ENCODE results near the gene NCKIPSD. TPM values are rescaled to one million over a fixed set of nuclear protein-coding genes. Genes with fewer than 3 reads are reported as not detected.

Gene NCKIPSD
- polyA plus RNA-seq, 3 donors, result 4.2 to 14.8 (median 4.3) TPM

- H3K4me3 ChIP-seq (replicated peaks in 1 of 3; ENCODE audit: low read depth in 2 of 3, low read length in 3 of 3), result no peak overlapping the region
- peaks cover 0 to 2% (median 0%) of the 10 kb centered on the region in 7 donors for H3K9me3 Mint-ChIP-seq
- no peak overlapping the region for H3K4me2 ChIP-seq (replicated peaks; ENCODE audit: extremely low read depth, low read length, poor library complexity, severe bottlenecking)
- peaks cover 0 to 4% (median 3%) of the 10 kb centered on the region in 3 donors for H3K27me3 Mint-ChIP-seq (ENCODE audit: low read depth in 3 of 3)
- H4K20me1 ChIP-seq (ENCODE audit: insufficient read depth, low read length), result peaks cover 16% of the 10 kb centered on the region
- H3K27ac Mint-ChIP-seq, result peak overlapping the region in 1 of 7 donors; percentile 25
- DNase-seq, result no peak
- no peak overlapping the region for H2AFZ ChIP-seq (ENCODE audit: insufficient read depth, low read depth, low read length, poor library complexity, severe bottlenecking)
- peaks cover 63 to 77% of the 10 kb centered on the region in 2 donors for H3K36me3 Mint-ChIP-seq
- no peak overlapping the region for H3K4me3 Mint-ChIP-seq
- H3K9ac ChIP-seq (ENCODE audit: insufficient read depth, low read length, poor library complexity, severe bottlenecking), result no peak overlapping the region
- no peak overlapping the region for H3K27ac ChIP-seq (ENCODE audit: low read depth in 1 of 2, low read length in 2 of 2)
- peaks cover 19% of the 10 kb centered on the region for H3K79me2 ChIP-seq (ENCODE audit: insufficient read depth, low read length)
- TF ChIP-seq CTCF (IDR thresholded peaks at IDR 0.05), result no peak
- peaks cover 15% of the 10 kb centered on the region for H3K4me1 Mint-ChIP-seq
- H3K36me3 ChIP-seq (replicated peaks in 1 of 2; ENCODE audit: control insufficient read depth in 1 of 2, insufficient read depth in 2 of 2, low read length in 2 of 2), result peaks cover 73 to 78% of the 10 kb centered on the region in 2 donors
- no peaks in the 10 kb centered on the region for H3K9me3 ChIP-seq (replicated peaks in 1 of 2; ENCODE audit: control insufficient read depth in 1 of 2, insufficient read depth in 1 of 2, low read length in 2 of 2)
- intact Hi-C loops (cut with micrococcal nuclease), result loop anchor here (10.0 kb wide), 1 partner anchor 166 kb away; a partner anchor contains a TSS
- 95% methylated on average over 11 of the region's 12 CpGs for WGBS (ENCODE audit: insufficient coverage)
- H3K4me1 ChIP-seq (ENCODE audit: control insufficient read depth in 1 of 2, insufficient read depth in 2 of 2, low read length in 2 of 2), result peaks cover 13 to 24% of the 10 kb centered on the region in 2 donors
- H3K27me3 ChIP-seq (ENCODE audit: control insufficient read depth in 2 of 2, insufficient read depth in 2 of 2, low read length in 2 of 2), result no peaks in the 10 kb centered on the region
Observed at GRCh38 chr3:48630833-48631232, 54.9 kb downstream of the NCKIPSD start.

- H3K4me2 ChIP-seq (replicated peaks; ENCODE audit: extremely low read depth, low read length, poor library complexity, severe bottlenecking), result no peak overlapping the region
- intact Hi-C loops (cut with micrococcal nuclease), result loop anchor here (10.0 kb wide), 1 partner anchor 166 kb away; a partner anchor contains a TSS
- H3K4me1 ChIP-seq (ENCODE audit: control insufficient read depth in 1 of 2, insufficient read depth in 2 of 2, low read length in 2 of 2), result peaks cover 11 to 22% of the 10 kb centered on the region in 2 donors
- Mint-ChIP-seq H3K4me1 (peaks cover 14% of the 10 kb centered on the region), H3K36me3 (peaks cover 67 to 81% of the 10 kb centered on the region in 2 donors), H3K4me3 (no peak overlapping the region), H3K9me3 (peaks cover 0 to 3% (median 0%) of the 10 kb centered on the region in 7 donors), H3K27ac (peak overlapping the region in 1 of 7 donors; percentile 51), H3K27me3 (ENCODE audit: low read depth in 3 of 3) (peaks cover 0 to 4% (median 3%) of the 10 kb centered on the region in 3 donors)
- no peak for TF ChIP-seq CTCF (IDR thresholded peaks at IDR 0.05)
- no peak overlapping the region for H2AFZ ChIP-seq (ENCODE audit: insufficient read depth, low read depth, low read length, poor library complexity, severe bottlenecking)
- peaks cover 19% of the 10 kb centered on the region for H3K79me2 ChIP-seq (ENCODE audit: insufficient read depth, low read length)
- no peaks in the 10 kb centered on the region for H3K27me3 ChIP-seq (ENCODE audit: control insufficient read depth in 2 of 2, insufficient read depth in 2 of 2, low read length in 2 of 2)
- H4K20me1 ChIP-seq (ENCODE audit: insufficient read depth, low read length), result peaks cover 16% of the 10 kb centered on the region
- H3K36me3 ChIP-seq (replicated peaks in 1 of 2; ENCODE audit: control insufficient read depth in 1 of 2, insufficient read depth in 2 of 2, low read length in 2 of 2), result peaks cover 77 to 83% of the 10 kb centered on the region in 2 donors
- no peak overlapping the region for H3K4me3 ChIP-seq (replicated peaks in 1 of 3; ENCODE audit: low read depth in 2 of 3, low read length in 3 of 3)
- H3K27ac ChIP-seq (ENCODE audit: low read depth in 1 of 2, low read length in 2 of 2), result no peak overlapping the region
- no peaks in the 10 kb centered on the region for H3K9me3 ChIP-seq (replicated peaks in 1 of 2; ENCODE audit: control insufficient read depth in 1 of 2, insufficient read depth in 1 of 2, low read length in 2 of 2)
- no peak overlapping the region for H3K9ac ChIP-seq (ENCODE audit: insufficient read depth, low read length, poor library complexity, severe bottlenecking)
- 97% methylated on average over 5 of the region's 8 CpGs for WGBS (ENCODE audit: insufficient coverage)
- no peak for DNase-seq
Observed at GRCh38 chr3:48630407-48630806, 55.3 kb downstream of the NCKIPSD start.

Data from CD14-positive monocyte (primary cell).